ENCODE measurements around the gene GOLGA2.

GRCh38 chr9:128262687-128263086 lies 13.1 kb downstream of the GOLGA2 start:
- no peak for TF ChIP-seq POLR2A (IDR thresholded peaks at IDR 0.05)
- TF ChIP-seq CTCF (IDR thresholded peaks at IDR 0.05) = no peak
